HG02885 (cell line): ENCODE measurements around the gene BRPF3.

ENCODE experiments used
- ATAC-seq: cut with Tn5 transposase; IDR thresholded peaks from one replicate; pipeline ENCODE4 v1.9.1; 2021; ENCODE audit warnings: mild to moderate bottlenecking; ENCODE audit not compliant: unreplicated experiment, poor library complexity

Gene BRPF3

GRCh38 chr6:36266913-36267644 is 70.5 kb downstream of the BRPF3 start:
- no peak for ATAC-seq

GRCh38 chr6:36267731-36268477 is 71.4 kb downstream of the BRPF3 start:
- ATAC-seq = no peak

GRCh38 chr6:36268478-36269275 is 72.1 kb downstream of the BRPF3 start:
- no peak for ATAC-seq

- ATAC-seq = no peak
Measured at GRCh38 chr6:36269834-36270705, 73.5 kb downstream of the BRPF3 start, which contains the start of gene PNPLA1. Gene PNPLA1, plus strand, starts transcription at chr6:36270060. Its CDS starts 400 bp downstream, at chr6:36270460.

- no peak for ATAC-seq
Measured at GRCh38 chr6:36272234-36272633, 75.7 kb downstream of the BRPF3 start.

GRCh38 chr6:36273067-36273466 is 76.5 kb downstream of the BRPF3 start:
- no peak for ATAC-seq

GRCh38 chr6:36273802-36274514 is 77.4 kb downstream of the BRPF3 start:
- ATAC-seq = no peak

GRCh38 chr6:36276581-36277536 is 80.3 kb downstream of the BRPF3 start:
- no peak for ATAC-seq

- no peak for ATAC-seq
Measured at GRCh38 chr6:36277946-36278470, 81.5 kb downstream of the BRPF3 start.

GRCh38 chr6:36280467-36280866 is 83.9 kb downstream of the BRPF3 start:
- ATAC-seq = no peak

- ATAC-seq = no peak
Measured at GRCh38 chr6:36280983-36281382, 84.4 kb downstream of the BRPF3 start.
